Heart left ventricle (tissue), 13 donors: ENCODE results near the gene COX10.

Experiments
- CTCF ChIP-seq, 12 donors: fragments of 200-600 bp; sonication (generic) in 4 of 12; IDR thresholded peaks; one replicate each; pipeline versions ENCODE4 v1.5.0 to v1.8.0; 2018 to 2022; ENCODE audit warnings: antibody characterized with exemption in 12 of 12, mild to moderate bottlenecking in 5 of 12
- POLR2A ChIP-seq, 2 donors: fragments of 450-650 bp; IDR thresholded peaks; one replicate each; pipeline ENCODE4 v1.6.1; 2017; ENCODE audit warnings: antibody characterized with exemption in 2 of 2, mild to moderate bottlenecking in 2 of 2, moderate library complexity in 2 of 2
- donor health status: ischemic (EF 13 %, LVEDD 7.1; RV severe dilation, severe dysfunction).
- donor health status: DM: no; HTN: yes; CAD: no.
- donor health status: DM: no; HTN: no; CAD: no.
- donor health status: ischemic (EF 25% LVEDD 6.9; RV normal size, moderate dysfunction).
- donor health status: ischemic (EF 25% LVEDD 5.7; RV mildly dilated, moderate dysfunction).
- donor health status: ischemic (EF 35%, LVEDD 5.7; RV mildly dilated, moderate dysfunction).
- donor health status: nonischemic (EF 11% LVEDD 7.7; RV severe dilation, severe dysfunction).
- donor health status: DM: yes; HTN: yes; CAD: no.
- donor health status: PGD.
- donor health status: ischemic (EF 29% LVEDD 5.4; RV normal size, mild dysfunction).
- donor health status: nonischemic (EF 23%, LVEDD 6.1; RV moderate dilation, normal function).

DNA sequence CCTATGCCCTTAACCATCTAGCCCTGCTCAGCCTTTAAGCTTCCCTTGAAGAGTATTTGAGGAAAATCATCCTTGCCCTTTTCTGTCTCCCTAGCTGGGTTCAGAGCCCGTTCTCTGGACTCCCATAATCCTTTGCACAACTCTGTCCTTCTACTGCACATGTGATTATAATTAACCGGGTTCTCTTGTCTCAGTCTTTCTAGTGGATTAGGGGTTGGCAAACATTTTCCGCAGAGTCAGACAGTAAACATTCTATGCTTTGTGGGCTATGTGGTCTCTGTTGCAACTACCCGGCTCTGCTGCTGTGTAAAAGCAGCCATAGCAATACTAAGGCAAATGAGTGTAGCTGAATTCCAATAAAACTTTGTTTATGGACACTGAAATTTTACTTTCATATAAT lies 87.4 kb downstream of the COX10 start:
- TF ChIP-seq POLR2A (IDR thresholded peaks at IDR 0.05): no peak
- TF ChIP-seq CTCF (IDR thresholded peaks at IDR 0.05): no peak
